Bronchial epithelial cell (primary cell): ENCODE measurements around the gene PEX3. TPM values are rescaled to one million over a fixed set of nuclear protein-coding genes. Genes with fewer than 3 reads are reported as not detected.

ENCODE experiments used
- DNase-seq: peaks from one replicate; pipeline ENCODE4 v3.0.0-alpha.2; 2010; ENCODE audit warnings: low read depth
- FAIRE-seq: peaks from 2 replicates; lab custom pipeline; 2011; peaks lifted over from hg19 to GRCh38; lab: Jason Lieb, UNC
- H3K27me3 ChIP-seq: 2 replicates; pipeline ENCODE4 v1.5.1; 2011; ENCODE audit warnings: low read length; ENCODE audit not compliant: control insufficient read depth, insufficient read depth
- H3K36me3 ChIP-seq: 2 replicates; pipeline ENCODE4 v1.5.1; 2011; ENCODE audit warnings: low read length; ENCODE audit not compliant: control insufficient read depth, insufficient read depth
- H3K4me3 ChIP-seq: 2 replicates; pipeline ENCODE4 v1.5.1; 2011; ENCODE audit warnings: mild to moderate bottlenecking, low read depth, low read length, control low read depth
- CTCF ChIP-seq: IDR thresholded peaks from 2 replicates; pipeline ENCODE4 v1.5.1; 2011; ENCODE audit warnings: mild to moderate bottlenecking, moderate library complexity, low read length, control low read depth, inconsistent platforms; ENCODE audit not compliant: insufficient read depth, severe bottlenecking
- total RNA-seq: library from RNA; depleted of rRNA; stranded (reverse); fragments of >200 nt; gene quantifications from 2 replicates; pipeline ENCODE4 v1.2.1, GENCODE V29; 2014

PEX3 gene
- total RNA-seq, 1 donor from 2014 or later = 11.1 TPM

- no peaks in the 10 kb centered on the region for H3K36me3 ChIP-seq
- no peaks in the 10 kb centered on the region for H3K27me3 ChIP-seq
- no peak for TF ChIP-seq CTCF
- FAIRE-seq = peak; percentile 23
- H3K4me3 ChIP-seq = no peak overlapping the region
- no peak for DNase-seq
Measured at GRCh38 chr6:143515061-143515760, 64.6 kb downstream of the PEX3 start.

- no peak for FAIRE-seq
- H3K36me3 ChIP-seq = no peaks in the 10 kb centered on the region
- no peaks in the 10 kb centered on the region for H3K27me3 ChIP-seq
- DNase-seq = no peak
- TF ChIP-seq CTCF = no peak
- H3K4me3 ChIP-seq = no peak overlapping the region
Measured at GRCh38 chr6:143515766-143516355, 65.3 kb downstream of the PEX3 start.

GRCh38 chr6:143516690-143517446 is 66.3 kb downstream of the PEX3 start:
- DNase-seq (no peak), FAIRE-seq (no peak)
- Histone ChIP-seq H3K36me3 (no peaks in the 10 kb centered on the region), H3K4me3 (no peak overlapping the region), H3K27me3 (no peaks in the 10 kb centered on the region)
- TF ChIP-seq CTCF = no peak

GRCh38 chr6:143517447-143517773 is 66.8 kb downstream of the PEX3 start:
- no peak for TF ChIP-seq CTCF
- Histone ChIP-seq H3K4me3 (no peak overlapping the region), H3K36me3 (no peaks in the 10 kb centered on the region), H3K27me3 (no peaks in the 10 kb centered on the region)
- FAIRE-seq = no peak
- no peak for DNase-seq

GRCh38 chr6:143522039-143522600 is 71.5 kb downstream of the PEX3 start:
- H3K36me3 ChIP-seq = no peaks in the 10 kb centered on the region
- H3K4me3 ChIP-seq = no peak overlapping the region
- no peak for TF ChIP-seq CTCF
- peak; percentile 44 for DNase-seq
- FAIRE-seq = no peak
- no peaks in the 10 kb centered on the region for H3K27me3 ChIP-seq
